ENCODE results near the gene BIRC6.

BIRC6 gene

GRCh38 chr2:32403782-32404181, 47.0 kb downstream of the BIRC6 start:
- Histone ChIP-seq H3K9ac (no peak overlapping the region), H3K79me2 (ENCODE audit: insufficient read depth, low read depth) (no peaks in the 10 kb centered on the region; the same call in 1 of the 2 replicates), H3K4me1 (ENCODE audit: low read depth, poor library complexity, severe bottlenecking) (peaks cover 4% of the 10 kb centered on the region), H3K27me3 (ENCODE audit: insufficient read depth, low read depth) (no peaks in the 10 kb centered on the region), H3K36me3 (ENCODE audit: insufficient read depth) (no peaks in the 10 kb centered on the region), H3K4me2 (no peak overlapping the region), H4K20me1 (ENCODE audit: insufficient read depth) (no peaks in the 10 kb centered on the region), H3K27ac (no peak overlapping the region), H3K4me3 (IDR thresholded peaks at IDR 0.05; ENCODE audit: insufficient read depth, low read depth, low read length) (no peak overlapping the region), H2AFZ (ENCODE audit: low read depth) (no peak overlapping the region)
- no peak for TF ChIP-seq CTCF (conservative IDR thresholded peaks at IDR 0.05; ENCODE audit: low read depth, low read length)

- Histone ChIP-seq H3K4me3 (IDR thresholded peaks at IDR 0.05; ENCODE audit: insufficient read depth, low read depth, low read length) (no peak overlapping the region), H3K4me1 (ENCODE audit: low read depth, poor library complexity, severe bottlenecking) (peaks cover 4% of the 10 kb centered on the region), H3K27me3 (ENCODE audit: insufficient read depth, low read depth) (no peaks in the 10 kb centered on the region), H3K27ac (no peak overlapping the region), H3K4me2 (no peak overlapping the region), H3K79me2 (ENCODE audit: insufficient read depth, low read depth) (no peaks in the 10 kb centered on the region; the same call in 1 of the 2 replicates), H3K9ac (no peak overlapping the region), H3K36me3 (ENCODE audit: insufficient read depth) (no peaks in the 10 kb centered on the region), H4K20me1 (ENCODE audit: insufficient read depth) (no peaks in the 10 kb centered on the region), H2AFZ (ENCODE audit: low read depth) (no peak overlapping the region)
- TF ChIP-seq CTCF (conservative IDR thresholded peaks at IDR 0.05; ENCODE audit: low read depth, low read length), result no peak
These were observed 47.9 kb downstream of the BIRC6 start for GRCh38 chr2:32404691-32405090.

DNA sequence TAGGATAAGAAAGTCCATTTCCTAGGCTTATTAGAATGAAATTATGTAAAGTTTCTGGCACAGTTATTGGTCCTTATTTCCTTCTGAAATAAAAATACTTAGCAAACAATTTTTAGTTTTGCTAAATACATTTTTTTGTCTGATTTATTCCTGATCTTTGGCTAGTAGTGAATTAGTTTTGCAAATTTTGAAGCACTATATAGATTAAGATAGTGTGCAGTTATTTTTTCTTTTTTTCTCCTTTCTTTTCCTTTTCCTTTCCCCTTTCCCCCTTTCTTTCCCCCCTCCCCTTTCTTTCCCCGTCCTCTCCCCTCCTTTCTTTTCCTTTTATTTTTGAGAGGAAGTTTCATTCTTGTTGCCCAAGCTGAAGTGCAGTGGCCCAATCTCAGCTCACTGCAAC, 59.7 kb downstream of the BIRC6 start:
- H2AFZ ChIP-seq (ENCODE audit: low read depth), result no peak overlapping the region
- peaks cover 34% of the 10 kb centered on the region; the same call in 1 of the 2 replicates for H3K79me2 ChIP-seq (ENCODE audit: insufficient read depth, low read depth)
- peaks cover 12% of the 10 kb centered on the region for H3K4me1 ChIP-seq (ENCODE audit: low read depth, poor library complexity, severe bottlenecking)
- H3K4me2 ChIP-seq, result no peak overlapping the region
- no peak overlapping the region for H3K27ac ChIP-seq
- TF ChIP-seq CTCF (conservative IDR thresholded peaks at IDR 0.05; ENCODE audit: low read depth, low read length), result no peak
- H3K36me3 ChIP-seq (ENCODE audit: insufficient read depth), result no peaks in the 10 kb centered on the region; the same call in 1 of the 2 replicates
- H3K4me3 ChIP-seq (IDR thresholded peaks at IDR 0.05; ENCODE audit: insufficient read depth, low read depth, low read length), result no peak overlapping the region
- H4K20me1 ChIP-seq (ENCODE audit: insufficient read depth), result peaks cover 2% of the 10 kb centered on the region; the same call in 1 of the 2 replicates
- H3K9ac ChIP-seq, result no peak overlapping the region
- H3K27me3 ChIP-seq (ENCODE audit: insufficient read depth, low read depth), result no peaks in the 10 kb centered on the region

DNA sequence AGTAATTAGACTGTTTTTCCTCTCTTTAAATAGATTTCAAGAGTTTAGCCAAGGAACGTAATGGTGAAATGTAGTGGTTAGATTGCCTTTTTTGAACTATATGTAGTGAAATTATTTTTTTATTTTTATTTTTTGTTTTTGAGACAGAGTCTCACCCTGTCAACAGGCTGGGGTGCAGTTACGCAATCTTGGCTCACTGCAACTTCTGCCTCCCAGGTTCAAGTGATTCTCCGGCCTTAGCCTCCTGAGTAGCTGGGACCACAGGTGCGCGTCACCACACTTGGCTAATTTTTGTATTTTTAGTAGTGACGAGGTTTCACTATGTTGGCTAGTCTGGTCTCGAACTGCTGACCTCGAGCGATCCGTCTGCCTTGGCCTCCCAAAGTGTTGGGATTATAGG, 60.8 kb downstream of the BIRC6 start:
- H3K27me3 ChIP-seq (ENCODE audit: insufficient read depth, low read depth), result no peaks in the 10 kb centered on the region
- H3K4me2 ChIP-seq, result no peak overlapping the region
- TF ChIP-seq CTCF (conservative IDR thresholded peaks at IDR 0.05; ENCODE audit: low read depth, low read length), result no peak
- no peak overlapping the region for H2AFZ ChIP-seq (ENCODE audit: low read depth)
- H3K4me1 ChIP-seq (ENCODE audit: low read depth, poor library complexity, severe bottlenecking), result peaks cover 17% of the 10 kb centered on the region
- H3K9ac ChIP-seq, result no peak overlapping the region
- no peak overlapping the region for H3K27ac ChIP-seq
- no peak overlapping the region for H3K4me3 ChIP-seq (IDR thresholded peaks at IDR 0.05; ENCODE audit: insufficient read depth, low read depth, low read length)
- H3K36me3 ChIP-seq (ENCODE audit: insufficient read depth), result no peaks in the 10 kb centered on the region; the same call in 1 of the 2 replicates
- peaks cover 2% of the 10 kb centered on the region; the same call in 1 of the 2 replicates for H4K20me1 ChIP-seq (ENCODE audit: insufficient read depth)
- peaks cover 45% of the 10 kb centered on the region; the same call in 1 of the 2 replicates for H3K79me2 ChIP-seq (ENCODE audit: insufficient read depth, low read depth)

Measured in KMS-11 (cell line).